ENCODE measurements around the gene CDC42EP4. TPM values are rescaled to one million over a fixed set of nuclear protein-coding genes. Genes with fewer than 3 reads are reported as not detected.
A peak's percentile ranks its signal among the peaks of the same experiment; 100 is the strongest.

The CDC42EP4 gene
- total RNA-seq, 1 donor from 2014 or later = 34.0 TPM

- H3K36me3 ChIP-seq = no peaks in the 10 kb centered on the region
- H3K27me3 ChIP-seq (ENCODE audit: low read depth) = no peaks in the 10 kb centered on the region
- H3K4me3 ChIP-seq = no peak overlapping the region
- no peak for TF ChIP-seq CTCF (IDR thresholded peaks at IDR 0.05; ENCODE audit: borderline replicate concordance)
- H3K4me1 ChIP-seq = peaks cover 12% of the 10 kb centered on the region
- no peak for DNase-seq
- no peaks in the 10 kb centered on the region for H3K9me3 ChIP-seq (replicated peaks)
- H3K27ac ChIP-seq (replicated peaks) = no peak overlapping the region
- intact Hi-C loops (cut with micrococcal nuclease) = no loop called here
Measured at GRCh38 chr17:73352261-73352660, 40.5 kb upstream of the CDC42EP4 start.

- H3K9me3 ChIP-seq (replicated peaks) = no peaks in the 10 kb centered on the region
- H3K4me1 ChIP-seq = peaks cover 7% of the 10 kb centered on the region
Measured at GRCh38 chr17:73351764-73352163, 40.0 kb upstream of the CDC42EP4 start.

GRCh38 chr17:73350864-73351263, 39.1 kb upstream of the CDC42EP4 start:
- no peak for TF ChIP-seq CTCF (IDR thresholded peaks at IDR 0.05; ENCODE audit: borderline replicate concordance)
- no peak for DNase-seq
- H3K36me3 ChIP-seq = no peaks in the 10 kb centered on the region
- H3K9me3 ChIP-seq (replicated peaks) = no peaks in the 10 kb centered on the region
- intact Hi-C loops (cut with micrococcal nuclease) = no loop called here
- no peak overlapping the region for H3K4me3 ChIP-seq
- H3K27me3 ChIP-seq (ENCODE audit: low read depth) = no peaks in the 10 kb centered on the region
- H3K4me1 ChIP-seq = no peaks in the 10 kb centered on the region
- H3K27ac ChIP-seq (replicated peaks) = no peak overlapping the region

More at GRCh38 chr17:73351764-73352163, 40.0 kb upstream of the CDC42EP4 start:
- H3K27me3 ChIP-seq (ENCODE audit: low read depth) = no peaks in the 10 kb centered on the region
- no peaks in the 10 kb centered on the region for H3K36me3 ChIP-seq
- DNase-seq = no peak
- no peak overlapping the region for H3K27ac ChIP-seq (replicated peaks)
- no peak overlapping the region for H3K4me3 ChIP-seq
- no peak for TF ChIP-seq CTCF (IDR thresholded peaks at IDR 0.05; ENCODE audit: borderline replicate concordance)
- intact Hi-C loops (cut with micrococcal nuclease) = no loop called here

- no peak for TF ChIP-seq CTCF (IDR thresholded peaks at IDR 0.05; ENCODE audit: borderline replicate concordance)
- peak overlapping the region; percentile 23 for H3K27ac ChIP-seq (replicated peaks)
- no peaks in the 10 kb centered on the region for H3K4me1 ChIP-seq
Measured at GRCh38 chr17:73349647-73350046, 37.8 kb upstream of the CDC42EP4 start.

GRCh38 chr17:73349138-73349537, 37.3 kb upstream of the CDC42EP4 start:
- peak overlapping the region; percentile 23 for H3K27ac ChIP-seq (replicated peaks)
- no peak overlapping the region for H3K4me3 ChIP-seq
- H3K36me3 ChIP-seq = no peaks in the 10 kb centered on the region
- H3K9me3 ChIP-seq (replicated peaks) = no peaks in the 10 kb centered on the region
- no peaks in the 10 kb centered on the region for H3K4me1 ChIP-seq
- no peak for DNase-seq
- intact Hi-C loops (cut with micrococcal nuclease) = no loop called here
- no peaks in the 10 kb centered on the region for H3K27me3 ChIP-seq (ENCODE audit: low read depth)
- TF ChIP-seq CTCF (IDR thresholded peaks at IDR 0.05; ENCODE audit: borderline replicate concordance) = no peak

More at GRCh38 chr17:73349647-73350046, 37.8 kb upstream of the CDC42EP4 start:
- intact Hi-C loops (cut with micrococcal nuclease) = no loop called here
- Histone ChIP-seq H3K9me3 (replicated peaks) (no peaks in the 10 kb centered on the region), H3K27me3 (ENCODE audit: low read depth) (no peaks in the 10 kb centered on the region), H3K4me3 (no peak overlapping the region), H3K36me3 (no peaks in the 10 kb centered on the region)
- DNase-seq = no peak

GRCh38 chr17:73348829-73349095, 37.0 kb upstream of the CDC42EP4 start:
- H3K27ac ChIP-seq (replicated peaks) = peak overlapping the region; percentile 23
- intact Hi-C loops (cut with micrococcal nuclease) = no loop called here
- no peaks in the 10 kb centered on the region for H3K36me3 ChIP-seq
- H3K9me3 ChIP-seq (replicated peaks) = no peaks in the 10 kb centered on the region
- no peaks in the 10 kb centered on the region for H3K27me3 ChIP-seq (ENCODE audit: low read depth)
- H3K4me1 ChIP-seq = peaks cover 2% of the 10 kb centered on the region
- TF ChIP-seq CTCF (IDR thresholded peaks at IDR 0.05; ENCODE audit: borderline replicate concordance) = no peak
- DNase-seq = no peak
- no peak overlapping the region for H3K4me3 ChIP-seq
